ENCODE measurements around the gene DEGS2.
A peak's percentile ranks its signal among the peaks of the same experiment; 100 is the strongest.

DEGS2 gene

GRCh38 chr14:100109594-100109955 lies 49.9 kb downstream of the DEGS2 start:
- DNase-seq = no peak

- no peak for DNase-seq
Observed at GRCh38 chr14:100108840-100109593, 50.4 kb downstream of the DEGS2 start.

GRCh38 chr14:100108042-100108825 lies 51.2 kb downstream of the DEGS2 start:
- peak; percentile 58 to 74 for DNase-seq

- peak; percentile 80 to 94 for DNase-seq
Observed at GRCh38 chr14:100107236-100107635, 52.2 kb downstream of the DEGS2 start.

- DNase-seq = peak; percentile 96 to 97
Observed at GRCh38 chr14:100106250-100107112, 53.0 kb downstream of the DEGS2 start.

- peak; percentile 45 to 68 for DNase-seq
Observed at GRCh38 chr14:100105357-100106169, 53.9 kb downstream of the DEGS2 start.

- DNase-seq = no peak
Observed at GRCh38 chr14:100104523-100105300, 54.7 kb downstream of the DEGS2 start.

- DNase-seq = no peak
Observed at GRCh38 chr14:100104006-100104352, 55.5 kb downstream of the DEGS2 start.

- no peak for DNase-seq
Observed at GRCh38 chr14:100103250-100104005, 56.0 kb downstream of the DEGS2 start.

GRCh38 chr14:100102156-100102785 lies 57.2 kb downstream of the DEGS2 start:
- no peak for DNase-seq

- peak; percentile 34 to 65 for DNase-seq
Observed at GRCh38 chr14:100100032-100100703, 59.3 kb downstream of the DEGS2 start.

GRCh38 chr14:100098171-100098570 lies 61.3 kb downstream of the DEGS2 start:
- DNase-seq = no peak

- no peak for DNase-seq
Observed at GRCh38 chr14:100096656-100097055, 62.8 kb downstream of the DEGS2 start.
